GM23338 (cell line): Measurements from ENCODE around the gene HUS1. TPM values are rescaled to one million over a fixed set of nuclear protein-coding genes. Genes with fewer than 3 reads are reported as not detected.

Source experiments
- ATAC-seq: fragments of 200-7000 bp; cut with Tn5 transposase; 3 replicates; pipeline ENCODE4 v1.9.1; 2020
- DNase-seq: peaks from one replicate; pipeline ENCODE4 v3.0.0-alpha.2; 2015; ENCODE audit warnings: low spot score
- H2AFZ ChIP-seq: fragments of 200-600 bp; sonication (generic); 2 replicates; pipeline ENCODE4 v1.8.0; 2016; ENCODE audit warnings: antibody characterized with exemption, mild to moderate bottlenecking, moderate library complexity
- H3F3A ChIP-seq: fragments of 200-600 bp; sonication (generic); replicated peaks from 2 replicates; pipeline ENCODE4 v1.8.0; 2017; ENCODE audit warnings: antibody characterized with exemption, mixed run types, low read depth
- H3K27ac ChIP-seq: fragments of 200-600 bp; sonication (generic); 2 replicates; pipeline ENCODE4 v1.6.1; 2016; ENCODE audit warnings: low read depth
- H3K27me3 ChIP-seq: fragments of 200-600 bp; sonication (generic); 2 replicates; pipeline ENCODE4 v1.8.0; 2016; ENCODE audit warnings: mild to moderate bottlenecking, mixed run types, moderate library complexity; ENCODE audit not compliant: insufficient read depth
- H3K36me3 ChIP-seq: fragments of 200-600 bp; sonication (generic); 2 replicates; pipeline ENCODE4 v1.8.0; 2016; ENCODE audit warnings: mild to moderate bottlenecking; ENCODE audit not compliant: insufficient read depth
- H3K4me1 ChIP-seq: fragments of 200-600 bp; sonication (generic); 2 replicates; pipeline ENCODE4 v1.8.0; 2016; ENCODE audit warnings: mild to moderate bottlenecking, moderate library complexity; ENCODE audit not compliant: insufficient read depth
- H3K4me2 ChIP-seq: fragments of 200-600 bp; sonication (generic); 2 replicates; pipeline ENCODE4 v1.7.1; 2017; ENCODE audit warnings: mixed run types
- H3K4me3 ChIP-seq: fragments of 200-600 bp; sonication (generic); 2 replicates; pipeline ENCODE4 v1.6.1; 2016; ENCODE audit warnings: mixed run types
- H3K79me2 ChIP-seq: fragments of 200-600 bp; sonication (generic); replicated peaks from 2 replicates; pipeline ENCODE4 v1.8.0; 2017; ENCODE audit warnings: mild to moderate bottlenecking; ENCODE audit not compliant: insufficient read depth
- H3K9me2 ChIP-seq: fragments of 200-600 bp; sonication (generic); 2 replicates; pipeline ENCODE4 v1.8.0; 2017; ENCODE audit not compliant: insufficient read depth
- H4K20me1 ChIP-seq: fragments of 200-600 bp; sonication (generic); replicated peaks from 2 replicates; pipeline ENCODE4 v1.8.0; 2017; ENCODE audit warnings: mild to moderate bottlenecking; ENCODE audit not compliant: insufficient read depth
- H3K27ac Mint-ChIP-seq: 2 replicates; pipeline ENCODE4 v1.8.0; 2020; ENCODE audit warnings: inconsistent platforms, mild to moderate bottlenecking, moderate library complexity, mixed read lengths
- H3K27me3 Mint-ChIP-seq: 3 replicates; pipeline ENCODE4 v1.8.0; 2022; ENCODE audit warnings: low read depth, mild to moderate bottlenecking, moderate library complexity, mixed read lengths, inconsistent platforms; ENCODE audit not compliant: insufficient read depth, poor library complexity
- H3K36me3 Mint-ChIP-seq: 3 replicates; pipeline ENCODE4 v1.8.0; 2021; ENCODE audit warnings: low read depth, mild to moderate bottlenecking, inconsistent platforms, moderate library complexity, mixed read lengths
- H3K4me1 Mint-ChIP-seq: 3 replicates; pipeline ENCODE4 v1.8.0; 2020; ENCODE audit warnings: mild to moderate bottlenecking, inconsistent platforms, mixed read lengths
- H3K4me3 Mint-ChIP-seq: 3 replicates; pipeline ENCODE4 v1.8.0; 2021; ENCODE audit warnings: moderate library complexity, mild to moderate bottlenecking, inconsistent platforms, mixed read lengths
- H3K9me3 Mint-ChIP-seq: 3 replicates; pipeline ENCODE4 v1.8.0; 2020; ENCODE audit warnings: moderate library complexity, mild to moderate bottlenecking, inconsistent platforms, mixed read lengths
- CREB1 ChIP-seq: fragments of 250-450 bp; sonication (Bioruptor Pico); IDR thresholded peaks from 2 replicates; pipeline ENCODE4 v1.5.0; 2020; ENCODE audit warnings: low read depth, mild to moderate bottlenecking, moderate library complexity
- JUNB ChIP-seq: IDR thresholded peaks from one replicate; pipeline ENCODE4 v1.6.1; 2016; ENCODE audit warnings: antibody characterized with exemption; ENCODE audit not compliant: unreplicated experiment
- REST ChIP-seq: IDR thresholded peaks from one replicate; pipeline ENCODE4 v1.6.1; 2018; ENCODE audit warnings: antibody characterized with exemption; ENCODE audit not compliant: unreplicated experiment
- ZNF114 ChIP-seq: fragments of 250-450 bp; sonication (Bioruptor Pico); IDR thresholded peaks from 2 replicates; pipeline ENCODE4 v1.5.0; 2020; ENCODE audit warnings: mild to moderate bottlenecking, moderate library complexity
- ZNF331 ChIP-seq: fragments of 250-450 bp; sonication (Bioruptor Pico); IDR thresholded peaks from 2 replicates; pipeline ENCODE4 v1.5.0; 2020; ENCODE audit warnings: low read depth, mild to moderate bottlenecking, moderate library complexity
- ZNF462 ChIP-seq: fragments of 250-450 bp; sonication (Bioruptor Pico); IDR thresholded peaks from 2 replicates; pipeline ENCODE4 v1.5.0; 2020; ENCODE audit warnings: mild to moderate bottlenecking, moderate library complexity
- polyA plus RNA-seq: library from polyadenylated mRNA; unstranded; fragments of >200 nt; fragmentation: Nextera tagmentation; extraction: Ambion mirVana; gene quantifications from 2 replicates; pipeline ENCODE4 v1.2.1, GENCODE V29; 2016
- total RNA-seq: library from RNA; depleted of rRNA; stranded (reverse); fragments of >200 nt; shearing (Covaris generic); gene quantifications from 2 replicates; pipeline ENCODE4 v1.2.3, GENCODE V29; 2014

Gene HUS1
- total and polyA plus RNA-seq, 2 experiments from 2014 or later = 14.9 to 29.7 TPM

GRCh38 chr7:47957156-47957555 is 22.3 kb downstream of the HUS1 start (continued):
- TF ChIP-seq ZNF462 (CRISPR knock-in tag) (no peak), JUNB (no peak)

- Histone ChIP-seq H2AFZ (no peak overlapping the region), H3K9me2 (no peaks in the 10 kb centered on the region), H3K4me3 (no peak overlapping the region), H3K36me3 (peaks cover 19% of the 10 kb centered on the region), H3K27ac (no peak overlapping the region), H3K79me2 (peaks cover 6% of the 10 kb centered on the region; the same call in 1 of the 2 replicates), H3K27me3 (no peaks in the 10 kb centered on the region), H3K4me1 (peaks cover 4% of the 10 kb centered on the region), H3F3A (0 out of 2 replicates have a peak, but pooled peaks cover 3% of the 10 kb centered on the region), H3K4me2 (no peak overlapping the region), H4K20me1 (peaks cover 9% of the 10 kb centered on the region; the same call in 1 of the 2 replicates)
- no peak overlapping the region for H3K27ac Mint-ChIP-seq
- no peaks in the 10 kb centered on the region for H3K27me3 Mint-ChIP-seq
- no peak for DNase-seq
- ATAC-seq = peak; percentile 34; the same call in 2 of the 3 replicates
- peaks cover 21% of the 10 kb centered on the region for H3K4me1 Mint-ChIP-seq
- peaks cover 15% of the 10 kb centered on the region for H3K9me3 Mint-ChIP-seq
- H3K4me3 Mint-ChIP-seq = no peak overlapping the region
- peaks cover 42% of the 10 kb centered on the region for H3K36me3 Mint-ChIP-seq
- TF ChIP-seq REST (no peak), CREB1 (CRISPR knock-in tag) (no peak), ZNF114 (CRISPR knock-in tag) (no peak), ZNF331 (CRISPR knock-in tag) (no peak), ZNF462 (CRISPR knock-in tag) (no peak)
These were observed 23.2 kb downstream of the HUS1 start for GRCh38 chr7:47956220-47956619.
